ENCODE data around the gene ABCG1.

ABCG1 gene

DNA sequence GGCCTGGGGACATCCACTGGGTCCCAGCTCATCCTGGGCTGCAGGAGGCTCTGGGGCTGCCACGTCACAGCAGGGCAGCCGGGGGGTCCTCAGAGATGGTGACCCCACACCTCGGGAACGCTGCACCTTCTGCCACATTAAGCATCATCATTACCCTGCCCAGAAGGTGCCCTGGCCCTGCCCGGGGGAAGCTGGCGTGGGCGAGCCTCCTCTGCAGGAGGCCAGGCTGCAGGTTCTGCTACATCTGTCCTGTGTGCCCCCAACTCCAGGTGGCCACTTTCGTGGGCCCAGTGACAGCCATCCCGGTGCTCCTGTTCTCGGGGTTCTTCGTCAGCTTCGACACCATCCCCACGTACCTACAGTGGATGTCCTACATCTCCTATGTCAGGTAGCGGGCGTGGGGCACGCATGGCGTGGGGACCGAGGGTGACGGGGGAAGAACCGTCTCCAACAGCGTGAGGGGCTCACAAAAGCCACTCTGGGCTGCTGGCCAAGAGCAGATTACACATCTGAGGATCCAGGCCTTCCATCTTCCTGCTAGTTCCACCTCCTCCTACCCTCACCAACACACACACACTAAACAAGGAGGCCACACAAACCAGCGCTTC, 75.4 kb downstream of the ABCG1 start:
- DNase-seq: no peak

GRCh38 chr21:42295845-42296244, 76.9 kb downstream of the ABCG1 start:
- no peak for DNase-seq

GRCh38 chr21:42296501-42296900, 77.6 kb downstream of the ABCG1 start:
- no peak for DNase-seq

GRCh38 chr21:42297377-42297776, 78.4 kb downstream of the ABCG1 start:
- no peak for DNase-seq

- no peak for DNase-seq
Measured at GRCh38 chr21:42298237-42298636, 79.3 kb downstream of the ABCG1 start.

- DNase-seq: no peak
Measured at GRCh38 chr21:42298657-42299056, 79.7 kb downstream of the ABCG1 start.

- DNase-seq: no peak
Measured at GRCh38 chr21:42299324-42300044, 80.5 kb downstream of the ABCG1 start.

GRCh38 chr21:42300045-42300583, 81.2 kb downstream of the ABCG1 start:
- no peak for DNase-seq

- no peak for DNase-seq
Measured at GRCh38 chr21:42300956-42301355, 82.0 kb downstream of the ABCG1 start.

DNA sequence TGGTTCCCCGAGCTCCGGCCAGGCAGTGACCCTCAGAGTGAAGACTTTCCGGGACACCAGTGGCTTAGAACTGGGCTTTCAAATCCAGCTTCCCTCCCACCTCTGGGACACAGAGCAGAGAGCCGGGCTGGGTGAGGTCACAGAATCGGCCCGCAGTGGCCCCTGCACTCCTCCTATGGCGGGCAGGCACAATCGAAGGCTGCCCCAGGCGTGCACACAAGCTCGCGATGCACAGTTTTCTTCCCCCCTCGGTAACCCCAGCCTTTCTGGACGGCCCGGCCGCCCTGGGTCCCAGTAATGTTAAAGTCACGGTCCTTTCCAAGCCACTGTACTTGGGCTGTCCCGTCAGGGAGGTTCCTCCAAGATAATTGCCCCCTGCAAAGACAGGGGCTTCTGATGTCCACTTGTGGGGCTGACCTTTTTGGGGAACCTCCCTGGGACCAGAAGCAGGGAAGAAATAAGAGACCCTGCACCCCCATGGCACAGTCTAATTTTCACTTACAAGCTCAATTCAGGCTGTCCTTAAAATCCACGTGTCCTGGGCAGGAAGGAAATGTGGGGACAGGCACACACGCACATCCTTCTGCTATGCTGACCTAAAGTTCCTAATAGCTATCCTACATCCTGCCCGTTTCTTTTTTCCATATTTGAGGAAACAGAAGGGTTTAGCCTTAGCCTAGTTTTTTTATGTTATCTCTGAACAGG, 82.6 kb downstream of the ABCG1 start:
- no peak for DNase-seq

DNA sequence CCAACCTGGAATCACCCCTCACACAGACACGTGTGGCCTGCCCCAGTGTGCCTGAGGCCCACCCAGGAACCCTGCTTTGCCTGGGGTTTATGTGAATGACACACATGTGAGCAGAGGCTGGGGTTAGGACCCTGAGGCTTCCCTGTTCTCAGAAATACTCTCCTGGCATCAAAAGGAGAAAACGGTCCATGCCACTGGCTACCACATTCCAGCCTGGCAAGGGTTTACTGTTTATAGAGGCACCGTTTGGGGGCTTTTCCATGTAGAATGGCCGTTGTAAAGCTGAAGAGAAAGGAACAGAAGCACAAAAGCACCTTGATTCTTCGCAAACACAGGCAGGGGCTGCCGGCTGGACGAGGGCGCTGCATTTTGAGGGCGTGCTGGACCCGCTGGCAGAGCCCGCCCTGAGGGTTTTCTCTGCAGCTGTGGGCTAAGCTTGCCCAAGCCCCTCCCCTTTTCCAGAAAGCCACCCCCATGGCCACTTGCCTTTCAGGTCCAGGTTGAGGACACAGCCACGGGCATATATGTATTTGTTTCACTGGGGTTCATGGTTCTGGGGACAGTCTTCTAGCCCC, 83.2 kb downstream of the ABCG1 start:
- no peak for DNase-seq

- DNase-seq: no peak
Measured at GRCh38 chr21:42302794-42303193, 83.9 kb downstream of the ABCG1 start.

DNA sequence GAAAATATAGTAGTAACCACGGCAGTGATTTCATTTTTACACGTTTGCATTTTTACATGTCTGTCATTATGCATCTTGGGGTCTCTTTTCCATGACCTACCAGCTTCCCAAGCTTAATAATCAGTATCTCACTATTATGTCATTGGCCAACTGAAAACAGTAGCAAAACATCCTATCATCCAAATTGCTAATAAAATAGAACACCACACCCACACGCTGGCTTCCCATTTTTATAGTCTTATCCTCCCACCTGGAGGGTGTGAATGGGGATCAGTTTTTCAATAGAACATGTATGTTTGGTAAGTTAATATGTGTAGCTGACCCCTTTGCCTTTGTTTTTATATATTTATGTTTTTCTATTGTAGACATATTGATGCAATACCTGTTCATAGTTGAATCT, 84.5 kb downstream of the ABCG1 start:
- DNase-seq: no peak

- peak; percentile 53 for DNase-seq
Measured at GRCh38 chr21:42304556-42305454, 85.9 kb downstream of the ABCG1 start.

- peak; percentile 45 for DNase-seq
Measured at GRCh38 chr21:42305707-42306147, 86.8 kb downstream of the ABCG1 start.

GRCh38 chr21:42306366-42307035, 87.6 kb downstream of the ABCG1 start:
- peak; percentile 28 for DNase-seq

- peak; percentile 37 for DNase-seq
Measured at GRCh38 chr21:42307106-42307505, 88.2 kb downstream of the ABCG1 start.

GRCh38 chr21:42308161-42308913, 89.4 kb downstream of the ABCG1 start:
- peak; percentile 41 for DNase-seq

DNA sequence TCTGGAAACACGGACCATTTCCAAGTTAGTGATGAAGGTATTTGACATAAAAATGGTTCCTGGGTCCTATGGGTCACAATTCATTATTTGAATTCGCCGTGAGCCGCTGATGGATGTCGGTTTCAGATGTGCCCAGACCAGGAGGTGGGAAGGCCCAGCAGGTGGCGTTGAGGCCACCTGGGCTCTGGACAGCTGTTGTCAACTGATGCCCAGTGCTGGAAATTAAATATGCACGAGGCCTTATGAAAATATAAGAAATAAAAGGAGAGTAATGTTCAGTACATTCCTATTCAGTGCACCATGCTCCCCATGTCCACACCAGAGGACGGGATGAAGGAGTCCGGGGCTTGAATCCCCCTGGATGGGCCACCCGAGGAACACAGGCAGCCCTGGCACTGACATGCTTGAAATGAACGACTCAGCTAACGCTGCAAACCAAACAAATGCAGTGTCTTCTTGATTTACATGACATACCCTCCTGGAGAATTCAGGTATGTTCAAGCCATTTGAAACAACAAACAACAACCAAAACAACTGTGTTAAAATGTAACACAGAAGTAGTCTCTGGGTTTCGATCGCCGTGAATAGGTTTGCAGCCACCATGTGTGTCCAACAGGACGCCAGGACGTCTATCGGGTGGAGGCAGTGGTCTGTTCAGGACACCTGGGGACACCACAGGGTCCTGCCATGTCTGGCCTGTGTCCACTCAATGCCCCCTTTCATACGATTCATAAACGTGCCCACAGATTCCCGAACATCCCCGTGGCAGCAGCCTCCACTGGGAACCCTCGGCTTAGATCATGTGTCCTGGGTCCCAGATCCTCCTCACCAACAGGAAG, 90.2 kb downstream of the ABCG1 start:
- peak; percentile 59 for DNase-seq

DNA sequence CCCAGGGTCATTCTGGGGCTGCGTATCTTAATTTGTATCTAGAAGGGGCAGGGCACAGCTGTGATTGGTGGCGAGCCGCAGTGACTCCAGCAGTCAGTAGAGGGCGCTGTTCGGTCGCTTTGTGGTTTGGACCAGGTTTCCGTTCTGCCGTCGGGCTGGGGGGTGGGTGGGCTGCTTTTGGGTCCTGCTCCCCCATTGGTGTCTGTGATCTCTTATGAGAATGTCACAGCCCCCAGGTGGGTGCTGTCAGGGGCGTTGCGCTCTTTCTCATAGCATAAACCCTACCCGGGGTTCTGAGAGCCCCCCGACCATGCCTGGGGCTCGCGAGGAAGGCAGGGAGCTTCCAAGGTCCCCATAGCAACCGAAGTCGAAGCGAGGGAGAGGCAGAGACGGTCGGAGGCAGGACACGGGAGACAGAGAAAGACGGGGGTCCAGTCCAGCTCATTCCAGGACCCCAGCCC, 90.8 kb downstream of the ABCG1 start:
- peak; percentile 88 for DNase-seq

All from activated effector memory CD4-positive, alpha-beta T cell treated with anti-CD3 and anti-CD28 coated beads, Interleukin-2, amount 50 U/mL, for 16 hours (primary cell).